ENCODE data around the gene JAG1. TPM values are rescaled to one million over a fixed set of nuclear protein-coding genes. Genes with fewer than 3 reads are reported as not detected.

The JAG1 gene
- total RNA-seq, 2 donors from 2014 or later: 0.98 TPM; not detected in 1

DNA sequence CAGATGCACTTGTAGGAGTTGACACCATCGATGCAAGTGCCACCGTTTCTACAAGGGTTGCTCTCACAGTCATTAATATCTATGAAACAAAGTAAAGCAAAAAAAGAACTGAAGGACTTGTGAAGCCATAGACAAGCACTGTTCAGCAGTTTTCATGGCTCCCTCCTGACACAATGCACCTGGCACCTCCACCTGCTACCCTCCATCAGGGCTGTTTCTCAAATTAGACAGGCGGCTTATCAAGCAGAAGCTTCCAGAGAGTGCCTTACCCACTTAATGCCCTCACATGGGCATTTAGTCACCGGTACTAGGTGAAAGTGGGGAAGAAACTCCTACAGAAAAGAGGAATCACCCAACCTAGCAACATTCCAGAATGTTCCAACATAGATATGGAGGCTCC, 27.8 kb downstream of the JAG1 start:
- Mint-ChIP-seq H3K27me3 (peaks cover 14% of the 10 kb centered on the region), H3K4me3 (no peak overlapping the region), H3K4me1 (no peaks in the 10 kb centered on the region), H3K27ac (no peak overlapping the region), H3K9me3 (no peaks in the 10 kb centered on the region), H3K36me3 (ENCODE audit: low read depth) (no peaks in the 10 kb centered on the region)
- no peak for ATAC-seq (replicated peaks)

DNA sequence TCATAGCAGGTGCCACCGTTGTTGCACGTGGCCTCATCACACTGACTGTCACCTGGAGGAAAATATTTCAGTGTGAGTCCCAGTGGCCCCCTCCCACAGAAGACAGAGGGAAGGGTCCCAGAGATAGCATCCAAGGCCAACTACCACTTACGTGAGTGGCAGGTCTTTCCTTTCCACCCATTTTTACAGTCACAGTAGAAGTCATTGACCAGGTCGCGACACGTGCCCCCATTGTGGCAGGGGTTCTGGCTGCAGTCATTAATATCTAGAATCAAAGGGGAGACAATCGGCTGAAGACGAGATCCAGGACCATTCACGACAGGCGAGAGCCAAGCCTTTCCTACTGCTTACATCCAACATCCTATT, 28.6 kb downstream of the JAG1 start:
- Mint-ChIP-seq H3K27ac (no peak overlapping the region), H3K36me3 (ENCODE audit: low read depth) (no peaks in the 10 kb centered on the region), H3K9me3 (no peaks in the 10 kb centered on the region), H3K4me3 (no peak overlapping the region), H3K4me1 (no peaks in the 10 kb centered on the region), H3K27me3 (peaks cover 14% of the 10 kb centered on the region)
- ATAC-seq (replicated peaks): no peak

DNA sequence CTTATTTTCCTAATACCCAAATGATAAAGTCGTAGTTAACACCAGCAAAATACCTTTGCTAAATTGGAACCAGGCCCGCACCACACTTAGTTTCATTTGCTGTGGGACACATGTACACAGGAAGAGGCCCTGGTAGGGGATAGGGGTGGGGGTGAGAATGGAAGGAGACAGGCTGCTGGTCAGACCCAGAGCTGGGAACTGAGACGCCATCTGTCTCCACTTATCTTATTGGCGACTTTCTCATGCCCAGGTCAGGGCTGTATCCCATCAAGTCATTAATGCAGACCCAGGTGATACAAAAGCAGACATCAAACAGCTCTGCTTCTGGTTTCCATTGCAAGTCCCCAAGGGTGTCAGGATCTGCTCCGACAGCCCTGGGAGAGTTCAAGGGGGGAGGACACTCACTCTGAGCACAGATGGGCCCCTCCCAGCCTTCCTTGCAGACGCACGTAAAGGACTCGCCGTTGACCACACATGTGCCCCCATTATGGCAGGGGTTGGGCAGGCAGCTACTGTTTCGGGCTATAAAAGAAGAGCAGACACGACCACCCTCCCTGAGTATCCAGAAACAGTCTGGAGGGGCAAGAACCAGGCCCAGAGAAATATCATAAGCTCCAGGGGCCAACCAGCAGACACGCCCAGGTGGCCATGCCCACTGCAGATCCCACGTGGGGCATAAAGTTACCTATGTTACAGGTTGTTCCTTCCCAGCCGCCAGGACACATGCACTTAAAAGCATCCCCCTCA, 29.2 kb downstream of the JAG1 start:
- H3K27ac Mint-ChIP-seq: no peak overlapping the region
- ATAC-seq (replicated peaks): no peak

DNA sequence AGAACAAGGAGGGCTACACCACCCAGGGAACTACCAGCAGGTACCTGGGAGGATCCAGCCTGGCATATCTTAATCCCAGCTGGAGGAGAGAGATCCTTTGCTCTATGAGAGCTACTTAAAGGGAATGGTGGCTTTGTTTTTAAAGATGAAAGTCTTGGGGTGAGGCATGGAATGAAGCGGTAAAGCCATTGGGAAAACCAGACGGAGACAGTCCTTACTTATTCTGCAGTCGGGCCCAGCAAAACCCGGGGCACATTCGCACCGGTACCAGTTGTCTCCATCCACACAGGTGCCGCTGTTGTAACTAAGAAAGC, 30.3 kb downstream of the JAG1 start:
- H3K9me3 Mint-ChIP-seq: no peaks in the 10 kb centered on the region
- peaks cover 9% of the 10 kb centered on the region for H3K27me3 Mint-ChIP-seq
- no peak overlapping the region for H3K27ac Mint-ChIP-seq
- no peak overlapping the region for H3K4me3 Mint-ChIP-seq
- no peak for ATAC-seq (replicated peaks)
- no peaks in the 10 kb centered on the region for H3K4me1 Mint-ChIP-seq
- H3K36me3 Mint-ChIP-seq (ENCODE audit: low read depth): no peaks in the 10 kb centered on the region

More for the DNA sequence above, 29.2 kb downstream of the JAG1 start:
- no peaks in the 10 kb centered on the region for H3K36me3 Mint-ChIP-seq (ENCODE audit: low read depth)
- no peaks in the 10 kb centered on the region for H3K9me3 Mint-ChIP-seq
- H3K27me3 Mint-ChIP-seq: peaks cover 14% of the 10 kb centered on the region
- H3K4me1 Mint-ChIP-seq: no peaks in the 10 kb centered on the region
- H3K4me3 Mint-ChIP-seq: no peak overlapping the region

DNA sequence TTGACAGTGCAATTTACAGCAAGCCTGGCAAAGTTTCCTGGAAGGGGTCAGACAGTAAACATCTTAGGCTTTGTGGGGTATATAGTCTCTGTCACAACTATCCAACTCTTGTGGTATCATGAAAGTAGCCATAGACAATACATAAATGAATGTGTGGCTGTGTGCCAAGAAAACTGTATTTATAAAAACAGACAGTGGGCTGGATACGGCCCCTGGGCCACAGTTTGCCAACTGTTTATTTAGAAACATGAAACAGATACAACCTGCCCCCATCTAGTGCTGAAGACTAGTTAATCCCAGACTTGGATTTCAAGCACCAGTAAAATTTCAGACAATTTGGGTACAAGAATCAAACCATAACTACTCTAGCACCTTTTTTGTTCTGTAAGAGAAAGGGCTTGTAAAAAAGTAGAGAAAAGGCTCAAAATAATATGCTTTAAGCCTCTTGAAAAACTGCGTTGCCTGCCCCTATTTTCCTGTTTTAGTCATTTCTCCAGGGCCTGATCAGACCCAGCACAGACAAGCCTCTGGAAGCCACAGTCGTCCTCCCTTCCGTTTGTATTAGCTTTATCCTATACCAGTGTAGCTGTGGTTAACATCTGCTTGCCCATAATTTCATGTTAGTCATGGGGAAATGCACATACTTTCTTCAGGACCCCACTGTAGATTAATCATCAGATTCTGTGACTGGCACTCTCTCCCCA, 30.8 kb downstream of the JAG1 start:
- no peak overlapping the region for H3K4me3 Mint-ChIP-seq
- H3K27ac Mint-ChIP-seq: no peak overlapping the region
- H3K9me3 Mint-ChIP-seq: no peaks in the 10 kb centered on the region
- H3K4me1 Mint-ChIP-seq: no peaks in the 10 kb centered on the region
- peaks cover 6% of the 10 kb centered on the region for H3K27me3 Mint-ChIP-seq
- no peaks in the 10 kb centered on the region for H3K36me3 Mint-ChIP-seq (ENCODE audit: low read depth)
- ATAC-seq (replicated peaks): no peak

DNA sequence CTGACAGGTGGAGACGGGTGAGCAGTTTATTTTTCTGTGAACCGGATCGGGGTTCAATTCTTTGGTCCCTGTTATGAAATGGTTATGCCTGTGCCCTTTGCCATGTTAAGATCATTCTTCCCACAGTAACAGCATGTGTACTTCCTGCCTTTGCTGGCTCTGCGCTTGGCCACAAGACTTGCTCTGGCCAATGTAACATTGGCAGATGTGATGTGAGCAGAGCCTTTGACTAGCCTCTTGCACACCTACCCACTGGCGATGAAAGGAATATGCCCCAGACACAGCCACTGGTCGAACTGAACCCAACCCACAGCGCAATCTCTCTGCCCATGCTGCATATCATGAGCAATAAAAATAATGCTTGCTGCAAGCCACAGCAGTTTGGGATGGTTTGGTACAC, 31.9 kb downstream of the JAG1 start:
- H3K36me3 Mint-ChIP-seq (ENCODE audit: low read depth): no peaks in the 10 kb centered on the region
- no peaks in the 10 kb centered on the region for H3K9me3 Mint-ChIP-seq
- H3K27ac Mint-ChIP-seq: no peak overlapping the region
- H3K4me1 Mint-ChIP-seq: no peaks in the 10 kb centered on the region
- no peak overlapping the region for H3K4me3 Mint-ChIP-seq
- H3K27me3 Mint-ChIP-seq: no peaks in the 10 kb centered on the region
- ATAC-seq (replicated peaks): no peak

DNA sequence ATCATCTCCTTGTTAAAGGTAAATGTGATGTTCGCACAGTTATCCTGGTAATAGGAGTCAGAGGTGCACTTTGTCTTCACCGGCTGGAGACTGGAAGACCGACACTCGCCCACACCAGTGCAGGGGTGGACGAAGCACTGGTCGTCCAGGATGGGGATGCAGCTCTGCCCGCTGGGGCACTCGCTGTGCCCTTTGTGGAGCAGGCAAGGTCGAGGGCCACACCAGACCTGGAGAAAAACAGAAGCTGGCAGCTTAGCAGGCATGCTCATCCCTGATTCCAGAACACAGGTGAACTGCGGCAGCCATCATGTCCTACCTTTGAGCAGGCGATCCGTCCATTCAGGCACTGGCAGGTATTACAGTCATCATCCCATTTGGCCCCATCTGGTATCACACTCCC, 32.3 kb downstream of the JAG1 start:
- Mint-ChIP-seq H3K9me3 (no peaks in the 10 kb centered on the region), H3K27me3 (no peaks in the 10 kb centered on the region), H3K27ac (no peak overlapping the region), H3K4me3 (no peak overlapping the region), H3K4me1 (no peaks in the 10 kb centered on the region), H3K36me3 (ENCODE audit: low read depth) (no peaks in the 10 kb centered on the region)
- ATAC-seq (replicated peaks): no peak

DNA sequence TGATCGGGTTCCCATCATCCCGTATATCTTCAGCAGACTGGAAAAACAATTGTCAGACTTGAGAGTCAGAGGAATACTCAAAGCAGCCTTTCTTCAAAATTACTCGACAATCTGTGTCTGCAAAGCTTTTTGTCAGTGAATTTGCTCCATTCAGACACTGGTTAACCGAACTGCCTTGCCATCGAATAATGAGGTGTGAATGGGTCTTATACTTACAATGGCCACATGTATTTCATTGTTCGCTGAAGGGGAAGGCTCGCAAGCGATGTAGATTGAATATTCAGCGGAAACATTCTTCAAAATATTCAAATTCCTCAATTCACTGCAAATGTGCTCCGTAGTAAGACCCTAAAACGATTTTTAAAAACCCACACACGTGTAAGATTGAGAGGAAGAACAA, 32.9 kb downstream of the JAG1 start:
- Mint-ChIP-seq H3K36me3 (ENCODE audit: low read depth) (no peaks in the 10 kb centered on the region), H3K4me3 (no peak overlapping the region), H3K4me1 (no peaks in the 10 kb centered on the region), H3K27me3 (no peaks in the 10 kb centered on the region), H3K9me3 (no peaks in the 10 kb centered on the region), H3K27ac (no peak overlapping the region)
- no peak for ATAC-seq (replicated peaks)

DNA sequence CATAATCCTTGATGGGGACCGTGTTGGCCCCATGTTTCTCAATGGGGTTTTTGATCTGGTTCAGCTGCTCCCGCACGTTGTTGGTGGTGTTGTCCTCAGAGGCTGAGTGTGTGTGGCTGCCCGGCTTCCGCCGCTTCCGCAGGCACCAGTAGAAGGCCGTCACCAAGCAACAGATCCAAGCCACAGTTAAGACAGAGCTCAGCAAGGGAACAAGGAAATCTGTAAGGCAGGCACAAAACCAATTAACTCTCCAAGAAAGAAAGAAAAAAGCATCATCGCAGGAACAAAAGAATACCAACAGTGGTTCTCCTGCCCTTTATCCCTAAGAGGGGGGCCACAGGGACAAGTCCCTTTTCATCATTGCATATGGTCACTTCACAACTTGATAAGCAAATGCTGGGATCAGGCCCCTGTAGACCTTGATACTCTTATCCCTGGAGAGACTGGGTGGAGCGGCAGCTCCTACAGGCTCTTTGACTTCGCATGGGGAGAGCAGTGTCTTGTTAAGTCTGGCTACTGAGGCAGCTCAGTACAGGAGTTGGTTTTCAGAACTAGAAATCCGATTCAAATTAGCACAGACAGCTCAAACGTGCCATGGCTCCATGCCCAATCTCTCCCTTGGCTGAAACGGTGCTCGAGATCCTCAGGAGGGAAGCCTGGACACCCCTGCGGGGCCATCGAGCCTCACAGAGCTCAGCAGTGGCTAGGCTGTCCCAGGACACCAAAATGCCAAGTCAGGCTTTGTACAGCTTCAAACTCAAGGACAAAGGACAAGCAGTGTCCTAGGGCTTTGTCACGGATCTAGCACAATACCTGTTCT, 33.9 kb downstream of the JAG1 start:
- Mint-ChIP-seq H3K27me3 (no peaks in the 10 kb centered on the region), H3K4me1 (no peaks in the 10 kb centered on the region), H3K9me3 (no peaks in the 10 kb centered on the region), H3K27ac (no peak overlapping the region), H3K36me3 (ENCODE audit: low read depth) (no peaks in the 10 kb centered on the region), H3K4me3 (no peak overlapping the region)
- ATAC-seq (replicated peaks): no peak

DNA sequence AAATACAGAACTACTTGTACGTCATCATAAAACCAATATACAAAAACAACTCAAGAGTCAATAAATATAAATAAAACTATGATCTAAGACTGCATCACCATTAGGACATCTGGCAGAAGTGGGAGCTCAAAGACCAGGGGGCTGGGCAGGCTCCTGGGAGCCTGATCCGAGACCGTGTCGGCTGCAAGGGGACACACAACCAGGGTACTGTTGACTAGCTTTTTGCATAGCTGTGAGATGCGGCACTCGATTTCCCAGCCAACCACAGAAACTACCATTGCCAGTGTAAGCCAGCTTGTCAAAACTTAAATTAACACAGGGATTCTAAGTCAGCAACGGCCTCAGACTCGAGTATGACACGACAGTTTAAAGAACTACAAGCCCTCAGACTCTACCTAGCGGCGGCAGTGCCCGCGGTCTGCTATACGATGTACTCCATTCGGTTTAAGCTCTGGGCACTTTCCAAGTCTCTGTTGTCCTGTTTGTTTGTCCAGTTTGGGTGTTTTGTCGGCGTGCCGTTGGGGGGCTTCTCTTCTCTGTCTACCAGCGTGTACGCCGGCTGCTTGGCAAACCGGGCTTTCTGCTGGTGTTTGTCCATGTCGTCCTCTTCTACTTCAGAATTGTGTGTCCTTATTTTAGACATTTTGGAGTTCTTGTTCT, 34.6 kb downstream of the JAG1 start:
- no peak overlapping the region for H3K27ac Mint-ChIP-seq
- H3K4me1 Mint-ChIP-seq: no peaks in the 10 kb centered on the region
- no peak for ATAC-seq (replicated peaks)
- no peaks in the 10 kb centered on the region for H3K36me3 Mint-ChIP-seq (ENCODE audit: low read depth)
- H3K9me3 Mint-ChIP-seq: no peaks in the 10 kb centered on the region
- H3K27me3 Mint-ChIP-seq: no peaks in the 10 kb centered on the region
- H3K4me3 Mint-ChIP-seq: no peak overlapping the region

DNA sequence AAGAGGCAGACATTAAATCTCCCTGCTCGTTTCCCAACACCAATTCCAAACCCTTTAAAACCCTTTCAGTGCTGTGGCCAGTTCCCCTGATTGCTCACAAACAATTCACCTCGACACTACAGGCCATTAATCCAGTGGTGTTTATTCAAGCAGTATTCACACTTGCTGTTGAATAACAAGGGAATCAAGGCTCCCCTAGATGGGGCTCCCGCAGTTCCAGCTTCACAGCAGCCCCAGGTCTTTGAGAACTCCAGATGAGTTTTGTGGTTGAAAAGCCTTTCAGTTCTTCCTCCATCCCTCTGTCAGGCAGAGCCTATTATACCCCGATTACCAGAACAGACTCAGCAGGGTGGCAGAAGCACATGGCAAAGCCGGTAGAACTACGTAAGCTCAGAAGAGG, 36.2 kb downstream of the JAG1 start:
- Mint-ChIP-seq H3K4me3 (no peak overlapping the region), H3K27ac (no peak overlapping the region), H3K27me3 (no peaks in the 10 kb centered on the region), H3K36me3 (ENCODE audit: low read depth) (no peaks in the 10 kb centered on the region), H3K4me1 (no peaks in the 10 kb centered on the region), H3K9me3 (no peaks in the 10 kb centered on the region)
- ATAC-seq (replicated peaks): no peak

DNA sequence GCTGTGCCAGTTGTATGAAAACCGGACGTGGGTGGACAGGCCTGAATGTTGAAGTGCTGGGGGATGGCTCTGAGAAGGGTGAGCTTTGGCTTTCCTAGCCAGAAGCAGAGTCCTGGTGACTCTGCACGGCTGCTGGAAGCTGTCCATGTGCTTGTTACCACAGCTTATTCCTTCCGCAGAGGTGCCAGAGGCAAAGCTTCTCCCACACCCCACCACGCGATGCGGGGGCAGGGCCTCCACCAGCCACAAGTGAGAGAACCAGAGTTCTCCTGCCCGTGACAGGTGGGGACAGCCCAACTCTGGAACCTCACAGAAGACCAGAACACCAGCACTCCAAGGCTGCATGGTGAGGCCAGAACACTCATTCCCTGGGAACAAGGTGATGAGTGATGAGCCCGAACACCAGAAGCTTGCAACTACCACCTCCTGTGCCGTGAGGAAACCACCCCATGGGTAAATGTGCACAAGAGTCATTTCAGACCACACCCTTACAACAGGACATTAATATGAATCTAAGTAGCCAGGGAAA, 36.7 kb downstream of the JAG1 start:
- H3K9me3 Mint-ChIP-seq: no peaks in the 10 kb centered on the region
- H3K27ac Mint-ChIP-seq: no peak overlapping the region
- no peak for ATAC-seq (replicated peaks)
- H3K4me3 Mint-ChIP-seq: no peak overlapping the region
- H3K36me3 Mint-ChIP-seq (ENCODE audit: low read depth): no peaks in the 10 kb centered on the region
- no peaks in the 10 kb centered on the region for H3K4me1 Mint-ChIP-seq
- no peaks in the 10 kb centered on the region for H3K27me3 Mint-ChIP-seq

DNA sequence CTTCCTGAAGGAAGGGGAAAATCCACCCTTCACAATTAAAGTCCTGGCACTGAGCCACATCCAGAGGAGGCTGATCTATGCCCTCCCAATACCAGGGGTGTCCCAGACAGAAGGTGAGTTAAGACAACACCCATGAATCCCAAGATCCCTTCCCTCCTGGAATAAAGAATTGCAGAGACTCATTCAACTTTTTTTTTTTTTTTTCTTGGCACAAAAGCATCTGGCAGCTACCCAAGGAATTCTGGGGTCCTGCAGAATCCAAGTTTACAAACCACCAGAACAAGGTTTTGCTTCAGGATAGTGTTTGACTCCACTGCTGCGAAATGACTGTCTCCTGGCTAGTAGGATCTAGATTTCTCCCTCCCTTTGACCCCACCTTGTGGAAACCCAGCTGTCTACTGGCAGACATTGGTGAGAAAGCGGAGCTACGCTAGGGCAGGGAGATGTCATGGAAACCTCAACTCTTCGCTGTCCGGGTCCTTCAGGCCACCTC, 37.4 kb downstream of the JAG1 start:
- Mint-ChIP-seq H3K27me3 (no peaks in the 10 kb centered on the region), H3K36me3 (ENCODE audit: low read depth) (no peaks in the 10 kb centered on the region), H3K27ac (no peak overlapping the region), H3K9me3 (no peaks in the 10 kb centered on the region), H3K4me3 (no peak overlapping the region), H3K4me1 (no peaks in the 10 kb centered on the region)
- ATAC-seq (replicated peaks): no peak

DNA sequence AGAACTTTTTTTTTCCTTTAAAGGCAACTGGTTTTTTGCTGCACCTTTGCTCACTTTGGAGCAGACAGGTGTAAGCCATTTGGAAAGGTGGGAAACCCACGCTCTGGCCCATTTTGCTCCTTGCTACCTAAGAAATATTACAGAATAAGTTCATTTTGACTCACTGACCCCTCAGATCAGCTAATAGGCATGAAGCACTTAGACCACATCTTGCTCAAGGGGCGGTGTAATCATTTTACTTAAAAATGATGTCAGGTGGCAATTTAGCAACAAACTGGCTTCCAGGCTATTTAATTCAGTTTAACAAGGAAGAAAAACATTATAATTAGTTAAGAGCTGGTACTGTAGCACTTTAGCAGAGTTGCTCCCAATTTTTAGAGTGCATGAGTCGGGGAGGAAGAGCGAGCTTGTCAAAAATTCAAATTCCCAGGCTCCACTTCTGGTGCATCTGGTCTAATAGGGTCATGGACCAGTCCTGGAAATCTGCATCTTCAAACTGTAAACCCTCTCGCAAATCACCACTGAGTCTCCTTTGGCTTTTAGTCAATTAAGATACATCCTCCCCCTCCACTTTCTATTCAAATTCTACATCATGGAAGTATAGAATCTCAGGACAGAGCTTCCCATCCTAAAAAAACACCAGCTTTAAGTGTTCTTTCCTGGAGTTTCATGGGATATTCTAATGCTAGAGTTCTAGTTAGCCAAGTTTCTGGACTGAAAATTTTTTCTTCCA, 38.2 kb downstream of the JAG1 start:
- Mint-ChIP-seq H3K27ac (no peak overlapping the region), H3K9me3 (no peaks in the 10 kb centered on the region), H3K4me1 (no peaks in the 10 kb centered on the region), H3K27me3 (no peaks in the 10 kb centered on the region), H3K36me3 (ENCODE audit: low read depth) (no peaks in the 10 kb centered on the region), H3K4me3 (no peak overlapping the region)
- no peak for ATAC-seq (replicated peaks)

Measured in activated T-helper 17 cell treated with anti-CD3 and anti-CD28 coated beads, Interleukin-2, amount 50 U/mL, for 72 hours (primary cell).